Testis (tissue), 3 donors: ENCODE data around the gene HDX. TPM values are rescaled to one million over a fixed set of nuclear protein-coding genes. Genes with fewer than 3 reads are reported as not detected.
"Not testable (repeated sequence)": the region's sequence is repeated elsewhere in the genome, so short reads cannot be mapped to it uniquely, and the experiment has no call there.

Source experiments
- DNase-seq: peaks from one replicate; pipeline ENCODE4 v3.0.0-alpha.2; 2019
- H3K27ac ChIP-seq, 2 donors: fragments of 200-600 bp; sonication (generic); one replicate each; pipeline ENCODE4 v1.5.1; 2019
- H3K27me3 ChIP-seq: fragments of 200-600 bp; sonication (generic); one replicate; pipeline ENCODE4 v1.5.1; 2019
- H3K36me3 ChIP-seq: fragments of 200-600 bp; sonication (generic); one replicate; pipeline ENCODE4 v1.5.1; 2017; ENCODE audit warnings: low read depth; ENCODE audit errors: missing control alignments
- H3K4me1 ChIP-seq: fragments of 200-600 bp; sonication (generic); one replicate; pipeline ENCODE4 v1.5.1; 2019
- H3K4me3 ChIP-seq, 2 donors: fragments of 200-600 bp; sonication (generic); one replicate each; pipeline ENCODE4 v1.5.1; 2017 to 2019
- H3K9me3 ChIP-seq: fragments of 200-600 bp; sonication (generic); one replicate; pipeline ENCODE4 v1.5.1; 2017
- POLR2A ChIP-seq: fragments of 450-650 bp; IDR thresholded peaks from one replicate; pipeline ENCODE4 v1.6.1; 2017; ENCODE audit warnings: antibody characterized with exemption, mild to moderate bottlenecking, moderate library complexity
- WGBS, 2 donors: methylation state at CpG; one replicate each; pipeline ENCODE4 v1.1.5; 2018; 5-methylcytosine and 5-hydroxymethylcytosine counted together
- intact Hi-C: fragments of 100-400 bp; cut with DNase I; formaldehyde crosslinking; loops from one replicate; pipeline ENCODE4 v1.15.1; 2023; ENCODE audit warnings: low total_unique reads
- polyA plus RNA-seq: library from polyadenylated mRNA; stranded (reverse); fragments of 350-450 nt; fragmentation: Illumina TruSeq; extraction: RNeasy Lipid Tissue Mini Kit (QIAGEN cat#74804); gene quantifications from one replicate; pipeline ENCODE4 v1.2.3, GENCODE V29; 2014; ENCODE audit warnings: low read depth, low replicate concordance; ENCODE audit not compliant: insufficient read depth
- small RNA-seq, 2 donors: library from RNA; depleted of rRNA; stranded (forward); fragments of <200 nt; gene quantifications; one replicate each; pipeline ENCODE3, GENCODE V24; 2016
- total RNA-seq, 2 donors: library from RNA; depleted of rRNA; stranded (reverse); fragments of >200 nt; gene quantifications; one replicate each; pipeline ENCODE4 v1.2.3, GENCODE V29; 2016
- TF ChIP-seq, protein P1 (sequence below), 3 experiments: fragments of 450-650 bp in 2 of 3; fragments of 200-600 bp in 1 of 3; sonication (generic) in 1 of 3; IDR thresholded peaks; one replicate each; pipeline ENCODE4 v1.5.1; 2016 to 2019; ENCODE audit warnings: antibody characterized with exemption in 3 of 3, mild to moderate bottlenecking in 2 of 3, moderate library complexity in 1 of 3

HDX gene
- total and polyA plus RNA-seq, 3 donors from 2014 or later, result 3.2 to 9.0 (median 4.9) TPM

DNA sequence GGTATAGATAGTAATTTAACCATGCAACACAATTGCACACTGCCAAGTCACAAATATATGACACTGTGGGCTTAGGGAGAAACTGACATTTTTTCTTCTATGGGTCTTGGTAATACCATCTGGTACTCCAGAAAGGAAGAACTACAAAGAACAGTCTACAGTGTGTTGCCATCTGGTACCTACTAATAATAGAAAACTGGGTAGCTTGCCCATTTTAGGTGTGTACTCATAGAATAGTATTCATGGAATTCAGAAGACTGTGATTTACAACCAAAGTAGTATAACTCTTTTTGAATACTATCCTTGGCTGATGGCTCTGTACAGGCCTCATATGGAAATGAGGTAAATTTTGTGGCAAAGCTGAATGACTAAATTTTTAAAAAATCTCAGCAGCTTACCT lies 181.6 kb downstream of the HDX start:
- intact Hi-C loops, result no loop called here
- no peak for DNase-seq
- H3K4me3 ChIP-seq, result no peak overlapping the region
- no peaks in the 10 kb centered on the region for H3K27me3 ChIP-seq
- H3K27ac ChIP-seq, result no peak overlapping the region
- TF ChIP-seq POLR2A, result no peak
- TF ChIP-seq, protein P1, sequence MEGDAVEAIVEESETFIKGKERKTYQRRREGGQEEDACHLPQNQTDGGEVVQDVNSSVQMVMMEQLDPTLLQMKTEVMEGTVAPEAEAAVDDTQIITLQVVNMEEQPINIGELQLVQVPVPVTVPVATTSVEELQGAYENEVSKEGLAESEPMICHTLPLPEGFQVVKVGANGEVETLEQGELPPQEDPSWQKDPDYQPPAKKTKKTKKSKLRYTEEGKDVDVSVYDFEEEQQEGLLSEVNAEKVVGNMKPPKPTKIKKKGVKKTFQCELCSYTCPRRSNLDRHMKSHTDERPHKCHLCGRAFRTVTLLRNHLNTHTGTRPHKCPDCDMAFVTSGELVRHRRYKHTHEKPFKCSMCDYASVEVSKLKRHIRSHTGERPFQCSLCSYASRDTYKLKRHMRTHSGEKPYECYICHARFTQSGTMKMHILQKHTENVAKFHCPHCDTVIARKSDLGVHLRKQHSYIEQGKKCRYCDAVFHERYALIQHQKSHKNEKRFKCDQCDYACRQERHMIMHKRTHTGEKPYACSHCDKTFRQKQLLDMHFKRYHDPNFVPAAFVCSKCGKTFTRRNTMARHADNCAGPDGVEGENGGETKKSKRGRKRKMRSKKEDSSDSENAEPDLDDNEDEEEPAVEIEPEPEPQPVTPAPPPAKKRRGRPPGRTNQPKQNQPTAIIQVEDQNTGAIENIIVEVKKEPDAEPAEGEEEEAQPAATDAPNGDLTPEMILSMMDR (IDR thresholded peaks at IDR 0.05), result no peak
- no peaks in the 10 kb centered on the region for H3K9me3 ChIP-seq
- H3K36me3 ChIP-seq, result no peaks in the 10 kb centered on the region
- no peaks in the 10 kb centered on the region for H3K4me1 ChIP-seq

DNA sequence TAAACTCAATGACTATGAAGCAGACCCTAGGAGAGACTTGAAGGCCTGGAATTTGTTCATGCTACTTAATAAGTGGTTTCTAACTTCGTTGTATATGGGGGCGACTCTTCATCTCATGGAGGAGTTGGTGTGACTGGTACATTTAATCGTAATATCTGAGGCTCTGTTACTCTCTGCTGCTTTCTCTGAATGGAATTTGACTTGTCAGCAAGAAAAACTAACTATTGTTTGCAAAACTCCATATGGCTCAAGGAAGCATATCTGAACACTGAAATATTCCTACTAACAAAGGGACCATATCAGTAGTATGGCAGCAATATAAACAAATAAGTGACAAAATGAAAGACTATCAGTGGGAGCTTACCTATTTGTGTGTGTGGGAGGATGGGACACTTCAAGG lies 182.2 kb downstream of the HDX start:
- WGBS, 2 donors, result 48 to 64% methylated on average over 3 of the region's 3 CpGs
- TF ChIP-seq POLR2A, result no peak
- TF ChIP-seq, protein P1 (IDR thresholded peaks at IDR 0.05), result no peak
- Histone ChIP-seq H3K4me1 (no peaks in the 10 kb centered on the region), H3K9me3 (no peaks in the 10 kb centered on the region), H3K4me3 (no peak overlapping the region), H3K36me3 (no peaks in the 10 kb centered on the region), H3K27ac (no peak overlapping the region), H3K27me3 (no peaks in the 10 kb centered on the region)
- intact Hi-C loops, result no loop called here
- DNase-seq, result no peak

DNA sequence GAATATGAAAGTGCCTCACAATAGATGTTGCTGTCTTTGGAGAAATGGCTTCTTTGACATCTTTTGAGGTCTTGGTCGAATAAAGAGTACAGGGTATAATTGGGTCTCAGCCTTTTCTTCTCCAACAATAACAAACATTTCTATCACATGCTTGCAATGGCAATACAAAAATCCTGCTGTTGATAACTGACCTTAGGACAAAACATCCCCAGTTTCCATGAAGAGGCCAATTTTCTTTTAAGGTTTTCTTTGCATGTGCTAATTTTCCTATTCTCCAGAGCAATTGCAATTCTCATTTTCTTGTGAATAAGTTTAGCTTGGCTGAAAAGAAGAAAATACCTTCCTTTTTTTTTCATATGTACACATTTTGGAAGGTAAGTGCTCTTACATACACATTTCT lies 183.6 kb downstream of the HDX start:
- intact Hi-C loops, result no loop called here
- WGBS, 2 donors, result 59 to 67% methylated on average over 1 of the region's 1 CpG
- TF ChIP-seq, protein P1 (IDR thresholded peaks at IDR 0.05), result no peak
- no peak for TF ChIP-seq POLR2A
- no peaks in the 10 kb centered on the region for H3K9me3 ChIP-seq
- no peaks in the 10 kb centered on the region for H3K4me1 ChIP-seq
- H3K36me3 ChIP-seq, result no peaks in the 10 kb centered on the region
- no peaks in the 10 kb centered on the region for H3K27me3 ChIP-seq
- no peak overlapping the region for H3K27ac ChIP-seq
- no peak for DNase-seq
- no peak overlapping the region for H3K4me3 ChIP-seq

DNA sequence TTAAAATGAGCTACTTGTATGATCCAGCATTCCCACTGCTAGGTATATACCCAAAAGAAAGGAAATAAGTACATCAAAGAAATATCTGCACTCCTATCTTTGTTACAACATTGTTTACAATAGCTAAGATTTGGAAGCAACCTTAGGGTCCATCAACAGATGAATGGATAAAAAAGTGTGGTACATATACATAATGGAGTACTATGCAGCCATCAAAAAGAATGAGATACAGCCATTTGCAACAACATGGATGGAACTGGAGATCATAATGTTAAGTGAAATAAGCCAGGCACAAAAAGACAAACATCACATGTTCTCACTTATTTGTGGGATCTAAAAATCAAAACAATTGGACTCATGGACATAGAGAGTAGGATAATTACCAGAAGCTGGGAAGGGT lies 186.3 kb downstream of the HDX start:
- H3K4me1 ChIP-seq, DNase-seq, H3K4me3 ChIP-seq, H3K27me3 ChIP-seq, H3K27ac ChIP-seq, intact Hi-C loops, H3K36me3 ChIP-seq, H3K9me3 ChIP-seq: not testable (repeated sequence)

Small RNA genes lying within 50 kb of the gene (small RNA-seq; reads per million reads assigned to genes)
- 0 reads per million in 2 donors for gene AL450471.1
